RWPE2 (cell line): ENCODE measurements around the gene GRIPAP1.

ENCODE experiments used
- ATAC-seq: fragments of 200-7000 bp; cut with Tn5 transposase; 3 replicates; pipeline ENCODE4 v1.9.1; 2021; ENCODE audit warnings: low read depth
- DNase-seq: peaks from one replicate; pipeline ENCODE4 v3.0.0-alpha.2; 2020; ENCODE audit warnings: low spot score
- H3K27ac ChIP-seq: fragments of 450-650 bp; 2 replicates; pipeline ENCODE4 v1.5.1; 2017; ENCODE audit warnings: mild to moderate bottlenecking; ENCODE audit not compliant: poor library complexity, severe bottlenecking
- H3K27me3 ChIP-seq: fragments of 250-450 bp; sonication (Bioruptor Pico); 2 replicates; pipeline ENCODE4 v1.5.1; 2021; ENCODE audit warnings: mild to moderate bottlenecking, moderate library complexity; ENCODE audit not compliant: insufficient read depth, poor library complexity, severe bottlenecking
- H3K36me3 ChIP-seq: fragments of 250-450 bp; sonication (Bioruptor Pico); 2 replicates; pipeline ENCODE4 v1.5.1; 2020; ENCODE audit warnings: low read depth, mild to moderate bottlenecking, moderate library complexity
- H3K4me1 ChIP-seq: fragments of 250-450 bp; sonication (Bioruptor Pico); 2 replicates; pipeline ENCODE4 v1.5.1; 2021; ENCODE audit warnings: mild to moderate bottlenecking, moderate library complexity; ENCODE audit not compliant: insufficient read depth, poor library complexity, severe bottlenecking
- H3K4me3 ChIP-seq: fragments of 250-450 bp; sonication (Bioruptor Pico); 2 replicates; pipeline ENCODE4 v1.5.1; 2021; ENCODE audit warnings: mild to moderate bottlenecking, moderate library complexity; ENCODE audit not compliant: severe bottlenecking
- H3K9me3 ChIP-seq: fragments of 250-450 bp; sonication (Bioruptor Pico); 2 replicates; pipeline ENCODE4 v1.5.1; 2021; ENCODE audit warnings: mild to moderate bottlenecking, moderate library complexity; ENCODE audit not compliant: severe bottlenecking
- TF ChIP-seq, protein P1 (sequence below): fragments of 450-650 bp; IDR thresholded peaks from one replicate; pipeline ENCODE4 v1.5.1; 2017; ENCODE audit warnings: mild to moderate bottlenecking, moderate library complexity; ENCODE audit not compliant: poor library complexity, severe bottlenecking

The GRIPAP1 gene

DNA sequence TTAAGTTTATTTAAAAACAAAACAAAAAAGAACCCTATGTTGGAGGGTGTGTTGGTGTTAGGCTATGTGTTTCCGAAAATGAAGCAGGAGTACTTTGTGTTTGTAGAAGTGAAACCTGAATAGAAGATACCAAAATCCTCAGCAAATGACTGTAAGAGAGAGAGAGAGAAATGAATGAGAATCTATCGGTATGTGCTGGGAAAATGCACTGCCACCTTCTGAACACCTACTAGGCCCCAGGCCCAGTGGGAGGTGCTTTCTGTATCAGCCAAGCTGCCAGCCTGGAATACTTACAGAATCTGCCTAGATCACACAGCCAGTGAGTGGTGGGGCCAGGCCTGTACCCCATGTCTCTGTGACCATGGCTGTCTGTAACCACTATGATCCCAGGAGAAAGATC, 68.3 kb downstream of the GRIPAP1 start:
- TF ChIP-seq, protein P1, sequence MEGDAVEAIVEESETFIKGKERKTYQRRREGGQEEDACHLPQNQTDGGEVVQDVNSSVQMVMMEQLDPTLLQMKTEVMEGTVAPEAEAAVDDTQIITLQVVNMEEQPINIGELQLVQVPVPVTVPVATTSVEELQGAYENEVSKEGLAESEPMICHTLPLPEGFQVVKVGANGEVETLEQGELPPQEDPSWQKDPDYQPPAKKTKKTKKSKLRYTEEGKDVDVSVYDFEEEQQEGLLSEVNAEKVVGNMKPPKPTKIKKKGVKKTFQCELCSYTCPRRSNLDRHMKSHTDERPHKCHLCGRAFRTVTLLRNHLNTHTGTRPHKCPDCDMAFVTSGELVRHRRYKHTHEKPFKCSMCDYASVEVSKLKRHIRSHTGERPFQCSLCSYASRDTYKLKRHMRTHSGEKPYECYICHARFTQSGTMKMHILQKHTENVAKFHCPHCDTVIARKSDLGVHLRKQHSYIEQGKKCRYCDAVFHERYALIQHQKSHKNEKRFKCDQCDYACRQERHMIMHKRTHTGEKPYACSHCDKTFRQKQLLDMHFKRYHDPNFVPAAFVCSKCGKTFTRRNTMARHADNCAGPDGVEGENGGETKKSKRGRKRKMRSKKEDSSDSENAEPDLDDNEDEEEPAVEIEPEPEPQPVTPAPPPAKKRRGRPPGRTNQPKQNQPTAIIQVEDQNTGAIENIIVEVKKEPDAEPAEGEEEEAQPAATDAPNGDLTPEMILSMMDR, result no peak
- H3K27me3 ChIP-seq, result no peaks in the 10 kb centered on the region
- H3K4me1 ChIP-seq, result no peaks in the 10 kb centered on the region
- H3K36me3 ChIP-seq, result peaks cover 7% of the 10 kb centered on the region; the same call in 1 of the 2 replicates
- DNase-seq, result no peak
- H3K9me3 ChIP-seq, result no peaks in the 10 kb centered on the region
- no peak overlapping the region for H3K4me3 ChIP-seq
- ATAC-seq, result no peak
- H3K27ac ChIP-seq, result no peak overlapping the region

DNA sequence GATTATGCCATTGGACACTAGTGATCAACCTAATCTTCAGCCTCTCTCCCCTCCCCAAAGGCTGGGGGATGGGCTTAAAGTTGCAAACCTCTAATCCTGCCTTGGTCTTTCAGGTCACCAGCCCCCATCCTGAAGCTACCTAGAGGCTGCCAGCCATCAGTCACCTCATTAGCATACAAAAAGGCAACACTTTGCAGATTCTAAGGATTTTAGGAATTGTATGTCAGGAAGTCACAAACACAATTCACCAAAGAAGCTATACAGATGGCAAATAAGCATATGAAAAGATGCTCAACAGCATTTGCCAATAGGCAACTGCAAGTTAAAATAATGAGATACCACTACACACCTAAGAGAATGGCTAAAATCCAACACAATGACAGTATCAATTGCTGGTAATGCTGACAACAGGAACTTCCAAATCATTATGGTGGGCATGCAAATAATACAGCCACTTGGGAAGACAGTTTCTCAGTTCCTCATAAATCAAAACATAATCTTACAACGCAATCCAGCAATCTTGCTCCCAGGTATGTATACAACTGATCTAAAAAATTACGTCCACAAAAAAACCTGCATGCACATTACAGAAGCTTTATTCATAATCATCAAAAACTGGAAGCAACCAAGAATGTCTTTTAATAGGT, 74.2 kb downstream of the GRIPAP1 start:
- Histone ChIP-seq H3K4me1 (no peaks in the 10 kb centered on the region), H3K27me3 (no peaks in the 10 kb centered on the region), H3K27ac (no peak overlapping the region), H3K9me3 (no peaks in the 10 kb centered on the region), H3K36me3 (peaks cover 4% of the 10 kb centered on the region; the same call in 1 of the 2 replicates), H3K4me3 (no peak overlapping the region)
- no peak for DNase-seq
- TF ChIP-seq, protein P1, result no peak
- ATAC-seq, result no peak

DNA sequence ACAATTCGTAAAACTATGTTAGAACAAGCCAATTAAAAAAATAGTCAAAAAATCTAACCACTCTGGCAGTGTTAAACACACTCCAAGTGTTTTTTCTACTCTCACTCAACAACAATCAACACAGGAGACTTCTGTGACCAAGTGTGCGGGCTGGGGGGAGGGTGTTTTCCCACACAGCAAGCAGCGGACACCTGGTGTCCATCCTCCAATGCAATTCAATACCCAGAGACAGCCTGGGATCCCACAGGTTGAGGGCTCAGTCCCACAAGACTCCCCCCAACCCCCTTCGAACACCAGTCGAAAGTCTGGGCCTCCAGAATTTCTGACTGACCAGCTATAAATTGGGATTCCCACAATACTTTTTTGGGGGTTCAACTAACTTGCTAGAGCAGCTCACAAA, 74.9 kb downstream of the GRIPAP1 start:
- Histone ChIP-seq H3K4me3 (no peak overlapping the region), H3K27me3 (no peaks in the 10 kb centered on the region), H3K9me3 (no peaks in the 10 kb centered on the region), H3K4me1 (no peaks in the 10 kb centered on the region), H3K27ac (no peak overlapping the region), H3K36me3 (peaks cover 3% of the 10 kb centered on the region; the same call in 1 of the 2 replicates)
- DNase-seq, result no peak
- ATAC-seq, result no peak
- TF ChIP-seq, protein P1, result no peak

DNA sequence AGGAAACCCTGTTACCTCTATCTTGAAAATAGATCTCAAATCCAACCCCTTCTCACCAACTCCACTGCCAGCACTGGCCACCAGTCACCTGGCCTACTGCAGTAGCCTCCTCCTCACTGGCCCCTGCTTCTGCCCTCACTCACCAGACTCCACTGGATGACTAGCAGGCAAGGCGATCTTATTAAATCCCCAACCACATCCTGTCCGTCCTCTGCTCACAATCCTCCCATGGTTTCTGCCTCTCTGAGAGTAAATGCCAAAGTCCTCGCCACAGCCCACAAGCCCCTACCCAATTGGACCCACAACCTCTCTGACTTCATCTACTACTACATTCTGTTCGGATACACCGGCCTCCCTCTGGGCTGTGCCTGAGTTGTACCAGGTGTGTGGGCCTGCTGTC, 77.8 kb downstream of the GRIPAP1 start:
- H3K4me1 ChIP-seq, result no peaks in the 10 kb centered on the region
- H3K9me3 ChIP-seq, result no peaks in the 10 kb centered on the region
- no peak overlapping the region for H3K4me3 ChIP-seq
- no peaks in the 10 kb centered on the region for H3K27me3 ChIP-seq
- no peak overlapping the region for H3K27ac ChIP-seq
- no peaks in the 10 kb centered on the region; the same call in 1 of the 2 replicates for H3K36me3 ChIP-seq
- ATAC-seq (no peak), DNase-seq (no peak)
- TF ChIP-seq, protein P1, result no peak

DNA sequence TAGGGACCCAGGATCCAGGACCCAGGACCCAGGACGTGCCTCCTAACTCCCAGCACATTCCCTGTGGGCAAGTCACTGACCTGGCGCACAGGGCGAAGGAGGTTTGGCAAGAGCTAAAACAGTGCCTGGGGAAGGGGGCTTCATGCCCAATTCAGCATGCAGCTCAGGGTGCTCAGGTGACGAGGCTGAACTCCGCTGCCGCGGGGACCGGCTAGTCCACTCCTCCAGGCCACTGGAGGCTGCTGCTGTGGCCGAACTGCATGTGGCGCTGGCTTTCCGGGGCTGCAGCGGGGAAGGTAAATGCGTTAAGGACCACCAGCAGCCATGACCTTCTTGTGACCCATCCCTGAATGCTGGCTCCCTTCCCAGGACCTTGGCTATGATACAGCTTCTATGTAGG, 78.3 kb downstream of the GRIPAP1 start:
- H3K36me3 ChIP-seq, result no peaks in the 10 kb centered on the region; the same call in 1 of the 2 replicates
- no peak for ATAC-seq

More for the DNA sequence above, 78.3 kb downstream of the GRIPAP1 start:
- Histone ChIP-seq H3K27me3 (no peaks in the 10 kb centered on the region), H3K9me3 (no peaks in the 10 kb centered on the region), H3K4me1 (no peaks in the 10 kb centered on the region), H3K4me3 (no peak overlapping the region), H3K27ac (no peak overlapping the region)
- no peak for DNase-seq
- TF ChIP-seq, protein P1, result no peak
